ENCODE data around the gene CNOT2.
"Not testable (repeated sequence)": the region's sequence is repeated elsewhere in the genome, so short reads cannot be mapped to it uniquely, and the experiment has no call there.

Gene CNOT2

DNA sequence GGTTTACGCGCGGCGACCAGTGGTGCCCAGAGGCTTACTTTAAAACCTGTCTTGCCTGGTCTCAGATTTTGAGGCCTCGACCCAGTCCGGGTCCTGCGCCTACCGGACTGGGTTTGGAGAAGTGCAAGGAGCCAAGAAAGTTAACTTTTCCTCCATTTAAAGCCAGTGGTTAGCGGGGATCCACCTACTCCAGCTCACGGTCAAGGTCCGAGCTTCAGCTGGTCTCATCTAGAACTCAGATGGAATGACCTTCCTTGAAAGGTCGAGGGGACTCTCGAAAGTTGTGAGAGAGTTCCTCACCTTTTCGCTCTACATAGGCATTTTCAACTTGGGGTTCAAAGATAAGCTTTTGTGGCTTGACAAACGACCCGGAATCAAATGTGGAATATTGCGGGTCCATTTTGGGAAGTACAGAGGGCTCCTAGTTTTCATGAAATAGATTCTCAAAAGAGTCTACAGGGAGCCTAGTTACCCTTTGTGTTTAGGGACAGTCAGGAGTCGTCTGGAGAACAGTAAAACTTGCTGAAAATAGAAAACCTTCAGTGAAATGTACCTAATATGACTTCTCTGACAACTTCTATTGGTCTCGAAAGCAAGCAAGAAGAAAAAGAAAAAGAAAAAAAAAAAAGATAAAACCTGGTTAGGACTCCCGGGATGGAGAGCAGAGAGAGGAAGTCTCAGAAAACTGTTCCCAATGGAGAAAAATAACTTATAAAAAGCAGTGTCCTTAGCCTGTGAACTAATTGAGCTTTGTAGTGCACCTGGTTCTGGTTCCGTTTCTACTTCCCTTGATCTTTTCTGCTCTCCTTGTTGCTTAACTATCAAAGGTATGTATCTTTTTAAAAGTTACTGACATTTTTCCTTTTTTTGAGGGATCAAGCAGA is 124.3 kb downstream of the CNOT2 start:
- DNase-seq = peak; percentile 38 to 42

DNA sequence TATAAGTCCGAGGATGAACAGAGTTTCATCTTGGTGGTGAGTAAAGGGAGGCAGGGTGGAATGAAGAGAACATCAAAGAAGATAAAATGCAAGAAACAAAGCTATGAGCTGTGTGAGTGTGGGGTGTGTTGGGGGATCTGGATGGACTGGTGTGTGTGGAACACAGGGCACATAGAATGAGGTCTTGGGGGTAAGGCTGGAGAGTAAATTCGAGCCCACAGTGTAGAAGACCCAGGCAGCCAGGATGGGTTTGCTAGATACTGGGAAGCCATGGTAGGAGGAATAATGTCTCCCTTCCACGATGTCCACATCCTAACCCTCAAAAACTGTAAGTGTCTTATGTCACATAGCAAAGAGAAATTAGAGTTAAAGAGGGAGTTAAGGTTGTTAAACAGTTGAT is 129.6 kb downstream of the CNOT2 start:
- no peak for DNase-seq

DNA sequence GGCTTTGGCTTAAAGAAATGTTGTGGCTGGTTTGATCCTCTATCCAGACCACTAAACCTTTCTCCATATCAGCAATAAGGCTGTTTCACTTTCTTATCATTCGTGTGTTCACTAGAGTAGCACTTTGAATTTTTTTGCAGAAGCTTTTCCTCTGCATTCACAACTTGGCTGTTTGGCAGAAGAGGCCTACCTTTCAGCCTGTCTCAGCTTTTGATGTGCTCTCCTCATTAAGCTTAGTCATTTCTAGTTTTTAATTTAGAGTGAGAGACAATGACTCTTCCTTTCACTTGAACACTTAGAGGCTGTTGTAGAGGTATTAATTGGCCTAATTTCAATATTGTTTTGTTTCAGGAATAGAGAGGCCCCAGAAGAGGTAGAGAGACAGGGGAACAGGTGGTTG is 136.6 kb downstream of the CNOT2 start:
- DNase-seq = no peak

DNA sequence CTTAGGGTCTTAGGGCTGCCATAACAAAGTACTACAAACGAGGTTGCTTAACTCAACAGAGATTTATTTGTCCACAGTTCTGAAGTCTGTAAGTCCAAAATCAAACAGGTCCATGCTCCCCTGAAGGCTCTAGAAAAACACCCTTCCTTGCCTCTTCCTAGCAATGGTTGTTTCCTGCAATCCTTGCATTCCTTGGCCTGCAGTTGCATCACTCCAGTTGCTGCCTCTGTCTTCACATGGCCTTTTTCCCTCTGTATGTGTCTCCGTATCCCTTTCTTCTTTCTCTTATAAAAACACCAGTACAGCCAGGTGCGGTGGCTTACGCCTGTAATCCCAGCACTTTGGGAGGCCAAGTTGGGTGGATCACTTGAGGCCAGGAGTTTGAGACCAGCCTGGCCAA is 140.3 kb downstream of the CNOT2 start:
- DNase-seq = no peak

DNA sequence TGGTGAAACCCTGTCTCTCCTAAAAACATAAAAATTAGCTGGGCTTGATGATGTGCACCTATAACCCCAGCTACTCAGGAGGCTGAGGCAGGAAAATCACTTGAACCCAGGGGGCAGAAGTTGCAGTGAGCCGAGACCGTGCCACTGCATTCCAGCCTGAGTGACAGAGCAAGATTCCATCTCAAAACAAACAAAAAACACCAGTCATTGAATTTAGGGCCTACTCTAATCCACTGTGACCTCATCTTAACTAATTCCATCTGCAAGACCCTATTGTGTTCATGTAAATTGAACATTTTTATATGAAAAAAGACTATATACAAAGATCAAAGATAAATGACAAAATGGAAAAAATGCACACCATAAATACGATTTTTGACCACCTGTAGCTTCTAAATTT is 140.7 kb downstream of the CNOT2 start:
- DNase-seq = no peak

DNA sequence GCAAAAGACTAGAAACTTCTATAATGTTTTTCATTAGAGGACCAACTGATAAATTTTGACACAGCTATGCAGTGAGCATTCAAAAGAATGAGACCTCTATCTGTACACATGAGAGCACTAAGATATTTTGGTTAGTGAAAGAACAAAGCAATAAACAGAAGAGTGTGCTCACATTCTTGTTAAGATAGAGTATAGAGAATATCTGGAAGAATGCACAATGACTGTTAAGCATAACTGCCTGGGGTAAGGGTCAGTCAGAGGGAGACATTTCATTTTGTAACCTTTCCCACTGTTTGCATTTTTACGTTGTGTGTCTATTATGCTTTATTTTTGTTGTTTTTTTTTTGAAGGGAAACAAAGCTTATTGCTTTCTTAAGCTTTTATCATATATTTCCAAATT is 143.5 kb downstream of the CNOT2 start:
- no peak for DNase-seq

DNA sequence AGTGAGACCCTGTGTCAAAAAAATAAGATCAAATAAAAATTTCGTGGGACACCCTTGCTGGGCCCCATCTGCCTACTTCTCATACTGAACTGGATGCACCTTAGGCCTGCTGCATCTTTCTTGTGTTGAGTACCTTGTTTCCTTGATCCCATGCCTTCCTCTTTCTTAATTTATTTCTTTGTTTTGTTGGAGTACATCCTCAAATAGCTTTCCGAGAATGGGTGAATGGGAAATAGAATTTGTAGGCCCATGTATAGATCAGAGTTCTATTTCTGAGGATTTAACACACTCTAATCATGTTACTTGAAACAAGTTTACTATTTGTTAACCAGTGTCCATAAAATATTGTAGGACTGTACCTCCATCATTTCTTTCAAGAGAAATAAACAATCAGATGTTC is 146.4 kb downstream of the CNOT2 start:
- DNase-seq = no peak

DNA sequence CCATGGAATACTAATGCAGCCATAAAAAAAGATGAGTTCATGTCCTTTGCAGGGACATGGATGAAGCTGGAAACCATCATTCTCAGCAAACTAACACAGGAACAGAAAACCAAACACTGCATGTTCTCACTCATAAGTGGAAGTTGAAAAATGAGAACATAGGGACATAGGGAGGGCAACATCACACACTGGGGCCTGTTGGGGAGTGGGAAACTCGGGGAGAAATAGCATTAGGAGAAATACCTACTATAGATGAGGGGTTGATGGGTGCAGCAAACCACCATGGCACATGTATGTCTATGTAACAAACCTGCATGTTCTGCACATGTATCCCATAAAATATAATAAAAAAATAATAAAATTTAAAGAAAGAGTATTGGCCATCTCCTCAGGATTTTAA is 149.4 kb downstream of the CNOT2 start:
- not testable (repeated sequence) for DNase-seq

DNA sequence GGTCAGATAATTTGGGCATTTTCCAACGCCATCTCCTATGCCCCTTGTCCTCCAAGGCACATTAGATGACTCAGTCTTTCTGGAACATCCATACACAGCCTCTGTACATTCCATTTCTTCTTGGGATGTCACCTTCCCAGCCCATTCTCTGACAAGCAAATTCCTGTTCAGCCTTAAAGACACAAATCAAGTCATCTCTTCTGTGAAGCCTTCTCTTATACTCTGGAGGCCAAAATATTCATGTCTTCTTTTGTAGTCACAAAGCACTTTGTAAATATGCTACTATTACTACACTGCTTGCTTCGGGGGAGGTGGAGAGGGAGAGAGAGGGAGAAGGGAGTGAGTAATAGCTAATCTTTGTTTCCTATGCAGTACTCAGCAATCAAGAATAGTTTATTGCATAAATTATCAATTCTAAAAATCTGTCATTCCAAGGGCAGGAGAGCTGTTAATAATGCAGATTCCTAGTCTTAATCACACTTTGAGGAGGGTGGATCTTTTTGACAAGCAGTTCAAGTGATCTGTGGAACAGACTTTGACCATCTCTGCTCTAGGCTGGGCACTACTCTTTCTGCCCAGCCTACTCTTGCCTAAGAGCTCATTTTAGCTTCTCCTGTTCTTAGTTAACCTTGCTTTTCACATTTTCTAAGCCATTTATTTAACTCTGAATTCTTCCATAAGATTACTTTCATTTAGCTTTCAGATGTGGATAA is 150.7 kb downstream of the CNOT2 start:
- DNase-seq = no peak

DNA sequence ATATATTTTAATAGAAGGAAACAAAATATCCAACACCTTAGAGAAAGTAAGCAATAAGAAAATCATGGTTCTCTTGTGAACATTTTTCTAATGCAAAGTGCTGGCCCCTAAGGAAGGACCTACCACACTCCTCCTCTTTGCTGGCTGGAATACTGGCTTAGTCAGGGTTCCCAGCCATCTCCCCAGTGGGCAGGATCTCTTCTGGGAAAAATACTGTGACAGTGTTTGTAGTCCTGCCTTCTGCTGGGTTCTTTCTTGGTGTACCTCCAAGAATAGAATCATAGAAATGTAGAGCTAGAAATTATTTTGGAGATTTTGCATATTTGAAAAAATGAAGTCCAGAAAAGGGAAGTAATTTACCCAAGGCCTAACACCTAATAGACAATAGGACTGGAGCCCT is 154.8 kb downstream of the CNOT2 start:
- no peak for DNase-seq

DNA sequence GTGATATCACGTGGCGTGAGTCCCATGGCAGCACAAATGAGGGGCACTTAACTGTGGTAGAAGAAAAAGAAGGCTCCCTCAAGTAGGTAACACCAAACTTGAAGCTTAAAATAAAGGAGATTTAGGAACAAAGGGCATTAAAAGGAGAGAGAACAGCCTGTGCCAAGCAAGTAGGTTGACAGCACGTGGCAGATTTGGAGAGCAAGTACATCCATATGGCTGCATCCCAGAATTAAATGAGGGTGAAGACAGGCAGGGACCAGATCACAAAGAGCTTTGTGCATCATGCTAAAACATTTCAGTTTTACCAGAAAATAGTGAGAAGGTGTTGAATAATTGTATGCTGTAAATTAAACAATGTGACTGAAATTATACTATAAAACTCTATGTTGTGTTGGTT is 155.6 kb downstream of the CNOT2 start:
- DNase-seq = no peak

DNA sequence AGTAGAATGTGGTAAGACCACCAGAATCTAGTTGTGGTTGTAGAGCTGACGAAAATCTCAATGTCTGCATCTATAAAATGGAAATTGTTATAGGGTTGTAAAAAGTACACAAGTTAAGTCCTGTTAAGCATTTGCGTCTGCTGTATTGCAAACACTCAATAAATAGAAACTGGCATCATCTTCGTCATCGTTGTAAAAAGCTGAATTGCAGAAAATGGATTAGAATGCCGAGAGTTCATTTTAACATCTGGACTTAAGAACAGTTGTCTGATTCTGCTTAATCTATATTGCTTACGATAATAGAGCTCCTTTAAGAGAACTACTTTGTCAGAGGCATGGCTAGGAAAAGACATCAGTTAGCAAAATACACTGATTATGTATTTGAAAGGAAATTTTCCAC is 156.1 kb downstream of the CNOT2 start:
- DNase-seq = no peak

DNA sequence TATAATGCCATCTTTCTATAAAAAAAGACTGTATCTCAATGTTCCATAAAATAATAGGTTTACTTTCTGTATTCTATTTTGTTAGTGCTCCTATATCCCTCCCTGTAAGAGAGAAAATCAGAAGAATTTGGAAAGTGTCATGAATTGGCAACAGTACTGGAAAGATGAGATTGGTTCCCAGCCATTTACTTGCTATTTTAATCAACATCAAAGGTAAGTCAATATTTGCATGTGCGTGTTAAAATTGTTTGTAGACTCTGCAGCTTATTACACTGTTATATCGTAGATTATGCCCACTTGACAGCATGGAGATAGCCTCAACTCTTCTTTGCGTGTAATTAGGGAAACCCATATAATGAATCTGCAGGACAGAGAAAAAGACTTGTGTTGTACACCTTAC is 156.9 kb downstream of the CNOT2 start:
- peak in 1 of 2 experiments; percentile 4 for DNase-seq

DNA sequence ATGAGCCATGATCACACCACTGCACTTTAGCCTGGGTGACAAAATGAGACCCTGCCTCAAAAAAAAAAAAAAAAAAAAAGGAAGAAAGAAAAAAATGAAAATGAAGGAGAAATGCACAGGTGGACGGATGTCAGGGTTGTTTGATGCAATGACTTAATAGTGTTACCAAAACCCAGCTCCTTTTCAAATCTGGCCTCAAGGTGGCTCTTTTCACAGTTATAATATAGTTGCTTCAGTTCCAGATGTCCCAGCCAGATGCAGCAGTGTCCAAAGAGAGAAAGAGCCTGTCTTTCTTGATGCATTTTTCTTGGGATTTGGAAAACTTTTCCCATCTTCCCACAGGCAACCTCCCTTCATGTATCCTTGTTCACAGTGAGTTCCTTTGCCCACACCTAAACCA is 159.4 kb downstream of the CNOT2 start:
- peak in 1 of 2 experiments; percentile 7 for DNase-seq

DNA sequence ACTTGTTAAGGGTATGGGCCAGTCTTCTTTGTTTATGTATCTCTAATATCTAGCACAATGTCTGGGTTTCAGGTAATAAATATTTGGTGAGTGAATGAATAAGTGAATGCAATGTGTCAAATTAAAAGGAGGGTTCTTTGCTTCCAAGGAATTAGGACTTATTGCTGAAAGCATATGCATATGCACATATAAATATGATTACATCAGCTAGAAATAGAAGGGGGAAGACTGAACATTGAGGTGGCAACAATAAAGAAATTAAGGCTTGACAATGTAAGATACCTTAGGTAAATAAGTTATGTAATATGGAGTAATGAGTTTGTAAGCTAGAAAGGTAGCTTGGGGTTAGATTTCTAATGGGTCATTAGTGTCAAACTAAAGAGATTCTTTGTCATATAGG is 160.6 kb downstream of the CNOT2 start:
- DNase-seq = no peak

Measured in NCI-H526 (cell line).